ENCODE measurements around the gene MIA3.
A peak's percentile ranks its signal among the peaks of the same experiment; 100 is the strongest.
"Not testable (repeated sequence)": the region's sequence is repeated elsewhere in the genome, so short reads cannot be mapped to it uniquely, and the experiment has no call there.

Gene MIA3

DNA sequence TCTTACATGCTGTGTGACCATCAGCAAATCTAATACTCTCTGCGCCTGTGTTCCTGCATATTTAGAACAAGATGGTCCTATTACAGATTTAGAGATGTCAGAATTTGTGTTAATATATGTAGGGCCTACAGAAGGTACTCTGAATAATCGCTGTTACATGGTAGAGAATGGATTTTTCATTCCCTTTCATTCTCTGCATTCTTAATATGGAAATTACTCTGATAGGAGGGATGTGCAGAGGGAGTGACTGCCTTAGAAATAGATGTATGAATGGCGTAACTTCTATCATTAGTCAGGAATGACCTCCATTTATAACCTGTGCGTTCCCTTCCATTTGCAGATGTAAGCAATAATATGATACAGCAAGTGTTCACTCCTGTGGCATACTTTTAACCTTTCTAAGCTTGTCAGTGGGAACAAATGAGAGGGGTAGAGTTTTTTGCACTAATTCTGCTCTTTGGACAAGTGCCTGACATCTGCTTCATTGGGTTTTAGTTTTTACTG is 45.6 kb downstream of the MIA3 start:
- no peak for DNase-seq (ENCODE audit: low spot score)

- DNase-seq (ENCODE audit: low spot score) = no peak
These were observed 48.1 kb downstream of the MIA3 start for GRCh38 chr1:222665964-222666363.

GRCh38 chr1:222668184-222668583 is 50.3 kb downstream of the MIA3 start:
- DNase-seq (ENCODE audit: low spot score) = not testable (repeated sequence)

- not testable (repeated sequence) for DNase-seq (ENCODE audit: low spot score)
These were observed 51.2 kb downstream of the MIA3 start for GRCh38 chr1:222669107-222669506.

DNA sequence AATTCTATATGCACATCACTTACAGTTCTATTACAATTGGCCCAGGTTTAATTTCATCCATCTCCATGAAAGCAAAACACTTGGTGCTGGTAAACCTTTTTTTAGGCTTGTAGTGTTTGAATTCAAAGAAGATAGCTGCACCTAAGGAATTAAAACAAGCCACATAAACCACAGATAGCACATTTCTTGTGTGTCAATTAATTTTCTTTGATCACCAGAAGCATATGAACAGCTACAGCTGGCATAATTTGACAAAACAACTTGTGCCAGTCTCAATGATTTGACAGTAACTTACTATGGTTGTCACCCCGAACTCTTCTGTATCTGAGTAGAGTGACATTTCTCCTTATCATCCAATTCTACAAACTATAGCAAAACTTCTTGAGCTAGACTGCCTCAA is 52.2 kb downstream of the MIA3 start:
- DNase-seq (ENCODE audit: low spot score) = no peak

DNA sequence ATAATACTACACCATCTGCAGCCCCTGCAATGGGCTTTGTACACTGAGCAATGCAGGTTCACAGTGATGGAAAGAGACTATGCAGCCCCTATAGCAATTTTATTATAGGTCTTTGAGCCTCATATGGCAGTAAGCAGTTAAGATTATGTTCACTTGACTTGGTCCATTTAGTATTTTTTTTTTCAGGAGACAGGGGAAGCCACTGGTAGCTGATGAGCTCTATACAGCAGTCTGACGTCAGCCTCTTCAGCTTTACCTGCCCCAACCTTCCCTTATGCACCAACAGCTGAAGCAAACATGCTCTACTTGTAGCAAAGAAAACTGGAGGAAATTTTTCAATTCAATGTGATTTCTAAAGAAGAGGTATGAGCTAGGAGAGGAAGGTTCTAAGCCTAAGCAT is 62.2 kb downstream of the MIA3 start:
- no peak for DNase-seq (ENCODE audit: low spot score)

DNA sequence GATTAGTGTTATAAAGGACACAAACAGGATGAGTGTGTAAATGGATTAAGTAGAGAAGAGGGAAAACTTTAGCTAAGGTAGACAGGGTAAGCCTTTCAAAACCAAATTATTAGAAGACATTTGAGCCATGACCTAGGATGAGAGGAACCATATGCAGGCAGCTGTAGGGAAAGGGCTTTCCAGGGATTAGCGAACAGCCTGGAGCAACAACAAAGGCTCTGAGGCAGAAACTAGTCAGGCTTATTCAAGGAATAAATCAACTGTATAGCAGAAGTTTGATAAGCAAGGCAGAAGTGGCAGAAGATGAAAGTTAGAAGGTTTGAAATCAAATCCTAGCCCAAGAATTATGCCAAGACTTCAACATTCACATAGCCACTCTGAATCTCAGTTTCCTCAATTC is 73.1 kb downstream of the MIA3 start:
- no peak for DNase-seq (ENCODE audit: low spot score)

GRCh38 chr1:222694927-222695326 is 77.0 kb downstream of the MIA3 start:
- DNase-seq (ENCODE audit: low spot score) = no peak

- no peak for DNase-seq (ENCODE audit: low spot score)
These were observed 78.8 kb downstream of the MIA3 start for GRCh38 chr1:222696741-222697140.

GRCh38 chr1:222697203-222697602 is 79.3 kb downstream of the MIA3 start:
- no peak for DNase-seq (ENCODE audit: low spot score)

DNA sequence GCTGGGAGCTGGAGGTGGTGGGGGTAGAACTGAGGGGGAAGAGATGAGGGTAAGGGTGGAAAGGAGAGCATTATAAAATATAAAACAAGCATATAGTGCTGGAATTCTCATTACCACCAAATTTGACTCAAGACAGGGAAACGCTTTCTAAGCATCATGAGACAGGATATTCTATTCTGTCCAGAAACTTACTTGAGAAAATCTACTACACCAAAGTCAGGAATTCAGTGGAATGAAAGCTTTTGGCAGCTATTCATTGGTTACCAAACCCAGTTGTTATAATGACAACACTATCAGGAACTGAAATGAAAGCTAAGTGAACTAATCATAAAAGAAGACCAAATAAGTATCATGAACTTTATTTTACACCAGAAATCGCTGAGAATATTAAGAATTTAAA is 79.9 kb downstream of the MIA3 start:
- peak; percentile 61 for DNase-seq (ENCODE audit: low spot score)

GRCh38 chr1:222702210-222702609 is 84.3 kb downstream of the MIA3 start:
- no peak for DNase-seq (ENCODE audit: low spot score)

DNA sequence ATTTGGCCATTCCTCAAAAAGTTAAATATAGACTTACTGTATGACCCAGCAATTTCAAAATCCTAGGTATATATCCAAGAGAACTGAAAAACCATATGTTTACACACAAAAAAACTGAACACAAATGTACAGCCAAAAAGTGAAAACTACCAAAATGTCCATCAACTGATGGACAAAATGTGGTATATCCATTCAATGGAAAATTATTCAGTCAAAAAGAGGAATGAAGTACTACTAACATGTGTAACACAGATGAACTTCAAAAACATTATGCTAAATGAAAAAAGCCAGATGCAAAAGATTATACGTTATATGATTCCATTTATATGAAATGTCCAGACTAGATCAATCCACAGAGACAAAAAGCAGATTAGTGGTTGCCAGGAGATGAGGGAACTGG is 86.4 kb downstream of the MIA3 start:
- DNase-seq (ENCODE audit: low spot score) = no peak

DNA sequence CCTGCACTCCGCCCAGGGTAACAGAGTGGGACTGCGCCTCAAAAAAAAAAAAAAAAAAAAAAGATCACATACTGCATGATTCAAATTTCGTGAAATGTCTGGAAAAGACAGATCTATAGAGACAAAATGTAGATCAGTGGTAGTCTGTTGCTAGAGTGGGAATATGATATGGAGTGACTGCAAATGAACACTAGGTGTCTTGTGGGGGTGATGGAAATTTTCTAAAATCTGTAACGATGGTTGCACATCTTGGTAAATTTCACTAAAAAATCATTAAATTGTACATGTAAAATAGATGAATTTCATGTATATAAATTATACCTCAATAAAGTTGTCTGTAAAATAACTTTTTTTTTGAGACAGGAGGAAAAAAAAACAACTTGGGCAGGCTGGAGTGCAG is 88.9 kb downstream of the MIA3 start:
- DNase-seq (ENCODE audit: low spot score) = no peak

DNA sequence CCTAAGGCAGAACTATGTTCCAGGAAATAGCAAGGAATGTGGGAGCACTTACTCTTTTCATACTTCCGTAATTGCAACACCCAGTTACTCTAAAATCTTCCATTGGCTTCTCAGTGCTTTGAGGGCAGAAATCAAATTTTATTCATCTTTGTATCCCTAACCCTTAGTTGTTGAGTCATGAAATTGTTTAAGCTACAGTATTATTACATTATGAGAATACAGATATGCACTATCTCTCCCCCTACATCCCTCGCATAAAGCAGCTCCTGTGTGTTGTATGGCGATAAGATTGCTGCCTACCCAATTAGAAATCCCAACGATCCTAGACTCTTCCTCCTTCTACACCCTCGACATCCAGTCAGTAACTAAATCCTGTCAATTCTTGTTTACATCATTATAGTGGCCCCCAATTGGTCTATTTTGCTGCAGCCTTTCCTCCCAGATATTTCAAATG is 91.8 kb downstream of the MIA3 start:
- DNase-seq (ENCODE audit: low spot score) = no peak

DNA sequence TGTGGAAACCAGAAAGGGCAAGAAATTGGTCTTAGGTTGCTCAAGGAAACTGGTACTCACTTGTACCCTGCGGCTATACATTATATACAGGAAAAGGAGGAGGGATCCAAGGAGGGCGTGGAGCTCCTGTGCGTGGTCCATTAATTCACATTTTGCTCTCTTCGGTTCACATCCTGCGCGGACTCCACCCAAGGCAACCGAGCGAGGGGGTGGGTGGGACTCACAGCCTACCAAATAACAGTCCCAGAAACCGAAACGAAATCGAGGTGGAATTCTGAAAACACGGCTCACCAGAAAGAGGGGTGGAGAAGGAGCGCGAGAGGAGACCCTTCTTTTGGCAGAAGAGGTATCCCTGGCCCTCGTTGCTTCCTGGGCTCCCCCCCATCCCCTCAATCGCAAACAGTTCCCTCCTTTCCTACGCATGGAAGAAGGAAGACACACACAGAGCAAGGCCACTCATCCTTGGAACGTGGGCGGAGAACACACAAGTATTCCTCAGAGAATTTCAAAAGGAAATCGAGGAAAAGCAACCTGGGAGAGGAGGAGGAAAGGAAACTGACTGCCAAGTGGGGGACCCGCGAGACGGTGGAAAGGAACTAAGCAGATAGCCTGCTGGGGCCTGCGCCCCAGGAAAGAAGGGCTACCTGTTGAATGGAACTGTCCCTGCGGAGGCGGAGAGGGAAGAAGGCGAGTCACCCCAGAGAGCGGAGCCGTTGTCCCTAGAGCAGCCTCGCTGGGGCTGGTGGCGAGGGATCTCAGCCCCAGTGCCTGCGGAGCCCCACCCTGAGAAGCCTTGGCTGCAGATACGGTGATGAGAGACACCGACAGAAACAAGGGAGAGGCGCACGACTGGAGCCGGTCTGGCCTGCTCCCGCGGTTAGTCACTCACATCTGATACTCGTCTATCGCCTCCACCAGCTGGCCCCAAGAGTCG is 93.7 kb downstream of the MIA3 start:
- DNase-seq (ENCODE audit: low spot score) = peak; percentile 66

DNA sequence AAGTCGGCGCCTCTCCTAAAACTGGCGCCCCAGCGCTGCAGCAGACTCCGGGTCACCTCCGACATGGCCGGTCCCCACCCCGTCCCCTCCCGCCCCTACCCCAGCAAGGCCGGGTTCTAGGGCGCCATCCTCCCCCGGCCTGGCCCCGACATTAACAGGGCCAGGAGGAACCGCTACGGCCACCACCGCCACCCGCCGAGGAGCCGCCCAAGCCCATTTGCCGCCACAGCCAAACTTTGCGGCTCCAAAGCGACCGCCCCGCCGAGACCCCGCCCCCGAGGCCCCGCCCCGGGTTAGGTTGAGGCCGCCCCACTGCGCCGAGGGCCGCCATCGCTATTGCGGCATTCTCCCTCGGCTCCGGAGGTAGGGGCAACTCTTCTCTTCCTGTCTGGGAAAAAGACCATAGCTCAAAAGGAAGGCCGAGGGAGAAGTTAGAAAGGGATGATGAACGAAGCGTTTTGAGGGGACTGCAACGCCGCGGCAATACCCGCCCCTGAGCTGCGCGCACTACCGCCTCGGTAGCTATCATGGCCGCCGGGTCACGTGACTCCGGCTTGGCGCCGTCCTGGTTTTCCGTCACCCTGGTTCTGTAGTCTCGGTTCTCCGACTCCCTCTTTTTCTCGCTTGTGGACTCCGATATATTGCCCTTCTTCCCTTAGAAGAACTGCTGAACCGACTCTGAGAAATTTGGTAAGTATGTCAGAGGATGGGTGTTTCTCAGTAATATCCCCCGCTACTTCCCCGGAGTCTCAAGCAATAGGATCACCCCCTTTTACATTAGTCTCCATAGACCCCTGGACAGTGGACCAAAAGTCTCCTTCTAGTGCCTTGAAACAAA is 94.6 kb downstream of the MIA3 start, which contains the start of the genes AIDA and BROX:
AIDA (minus strand) TSS at position 239 of the 838 bp plus-strand sequence; CDS start at position 65, 174 bp downstream.
BROX (plus strand) TSS at position 312 of the 838 bp plus-strand sequence. CDS start 3,136 bp downstream, outside the sequence.
- peak; percentile 94 for DNase-seq (ENCODE audit: low spot score)

DNA sequence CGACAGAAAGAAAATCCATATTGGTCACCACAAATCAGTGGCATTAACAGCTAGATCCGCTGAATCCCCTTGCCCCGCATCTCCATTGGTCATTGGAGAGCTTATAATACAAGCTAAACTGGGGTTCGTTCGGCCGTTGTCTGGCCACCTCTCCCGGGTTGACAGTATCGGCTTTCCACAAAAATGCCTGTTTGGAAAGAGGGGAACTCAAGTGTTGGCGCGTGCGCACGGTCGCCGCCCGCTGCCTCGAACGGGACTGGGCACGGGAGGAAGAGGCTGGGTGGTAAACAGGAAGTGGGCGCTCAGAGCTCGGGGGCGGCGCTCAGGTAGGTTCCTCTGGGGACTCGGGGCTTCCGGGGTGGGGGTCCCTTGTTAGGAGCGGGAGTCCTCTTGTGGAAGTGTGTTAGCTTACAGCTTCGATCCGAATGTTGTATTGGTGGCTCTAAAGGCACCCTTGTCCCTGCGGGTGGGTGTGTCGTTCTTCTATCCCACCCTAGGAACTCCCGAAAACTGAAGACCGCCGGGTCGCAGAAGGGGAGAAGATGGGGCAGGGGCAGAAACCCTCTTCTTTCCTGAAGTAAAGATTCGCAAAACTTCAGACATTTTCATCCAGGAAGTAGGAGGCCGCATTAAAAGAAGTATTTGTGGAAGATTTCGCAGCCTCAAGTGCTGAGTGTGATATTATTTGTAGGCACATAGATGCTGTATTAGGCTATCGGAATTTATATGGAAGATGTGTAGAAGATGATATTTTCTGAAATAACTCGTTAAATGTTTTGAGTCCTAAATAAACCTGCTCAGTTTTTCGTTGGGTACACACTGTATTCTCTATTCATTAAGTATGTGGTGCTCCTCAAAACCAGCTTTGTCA is 95.4 kb downstream of the MIA3 start:
- peak; percentile 95 for DNase-seq (ENCODE audit: low spot score)

- DNase-seq (ENCODE audit: low spot score) = no peak
These were observed 98.5 kb downstream of the MIA3 start for GRCh38 chr1:222716393-222716792.
